Tibial nerve (tissue), 4 donors: Measurements from ENCODE around the gene ERC2.

ENCODE experiments used
- EP300 ChIP-seq, 2 donors: sonication (generic); formaldehyde crosslinking; IDR thresholded peaks; one replicate each; pipeline ENCODE4 v1.6.1; 2017; ENCODE audit warnings: antibody characterized with exemption in 2 of 2, mild to moderate bottlenecking in 1 of 2
- POLR2A ChIP-seq, 2 donors: fragments of 450-650 bp; IDR thresholded peaks; one replicate each; pipeline ENCODE4 v1.6.1; 2017; ENCODE audit warnings: antibody characterized with exemption in 2 of 2, mild to moderate bottlenecking in 2 of 2, moderate library complexity in 2 of 2
- TF ChIP-seq, protein P1 (sequence below), 5 experiments: fragments of 200-600 bp in 3 of 5; fragments of 450-650 bp in 2 of 5; sonication (generic) in 3 of 5; IDR thresholded peaks; one replicate each; pipeline ENCODE4 v1.5.1; 2016 to 2019; ENCODE audit warnings: antibody characterized with exemption in 5 of 5, mild to moderate bottlenecking in 3 of 5, moderate library complexity in 2 of 5

- TF ChIP-seq EP300 (IDR thresholded peaks at IDR 0.05): no peak
- TF ChIP-seq, protein P1, sequence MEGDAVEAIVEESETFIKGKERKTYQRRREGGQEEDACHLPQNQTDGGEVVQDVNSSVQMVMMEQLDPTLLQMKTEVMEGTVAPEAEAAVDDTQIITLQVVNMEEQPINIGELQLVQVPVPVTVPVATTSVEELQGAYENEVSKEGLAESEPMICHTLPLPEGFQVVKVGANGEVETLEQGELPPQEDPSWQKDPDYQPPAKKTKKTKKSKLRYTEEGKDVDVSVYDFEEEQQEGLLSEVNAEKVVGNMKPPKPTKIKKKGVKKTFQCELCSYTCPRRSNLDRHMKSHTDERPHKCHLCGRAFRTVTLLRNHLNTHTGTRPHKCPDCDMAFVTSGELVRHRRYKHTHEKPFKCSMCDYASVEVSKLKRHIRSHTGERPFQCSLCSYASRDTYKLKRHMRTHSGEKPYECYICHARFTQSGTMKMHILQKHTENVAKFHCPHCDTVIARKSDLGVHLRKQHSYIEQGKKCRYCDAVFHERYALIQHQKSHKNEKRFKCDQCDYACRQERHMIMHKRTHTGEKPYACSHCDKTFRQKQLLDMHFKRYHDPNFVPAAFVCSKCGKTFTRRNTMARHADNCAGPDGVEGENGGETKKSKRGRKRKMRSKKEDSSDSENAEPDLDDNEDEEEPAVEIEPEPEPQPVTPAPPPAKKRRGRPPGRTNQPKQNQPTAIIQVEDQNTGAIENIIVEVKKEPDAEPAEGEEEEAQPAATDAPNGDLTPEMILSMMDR (IDR thresholded peaks at IDR 0.05): no peak
- TF ChIP-seq POLR2A (IDR thresholded peaks at IDR 0.05): no peak
Observed at GRCh38 chr3:56115698-56116097, 352.6 kb downstream of the ERC2 start.
